Activated CD4-positive, alpha-beta T cell treated with anti-CD3 and anti-CD28 coated beads, Interleukin-2, amount 10 ng/mL, durations not matched to agents 24 days and 14 days (primary cell): Measurements from ENCODE around the gene SCYGR3. TPM values are rescaled to one million over a fixed set of nuclear protein-coding genes. Genes with fewer than 3 reads are reported as not detected.

Experiments
- DNase-seq: peaks from one replicate; pipeline ENCODE4 v3.0.0; 2022
- H3K27ac Mint-ChIP-seq: one replicate; pipeline ENCODE4 v1.8.0; 2022; ENCODE audit warnings: mild to moderate bottlenecking, mixed read lengths
- H3K27me3 Mint-ChIP-seq: one replicate; pipeline ENCODE4 v1.8.0; 2022; ENCODE audit warnings: mixed read lengths
- H3K36me3 Mint-ChIP-seq: one replicate; pipeline ENCODE4 v1.8.0; 2022; ENCODE audit warnings: low read depth, mild to moderate bottlenecking, mixed read lengths
- H3K4me1 Mint-ChIP-seq: one replicate; pipeline ENCODE4 v1.8.0; 2021; ENCODE audit warnings: mixed read lengths
- H3K4me3 Mint-ChIP-seq: one replicate; pipeline ENCODE4 v1.8.0; 2022; ENCODE audit warnings: mild to moderate bottlenecking, moderate library complexity, mixed read lengths
- H3K9me3 Mint-ChIP-seq: one replicate; pipeline ENCODE4 v1.8.0; 2021; ENCODE audit warnings: mixed read lengths
- intact Hi-C: fragments of 100-400 bp; cut with micrococcal nuclease; formaldehyde crosslinking; loops from one replicate; pipeline ENCODE4 v1.15.1; 2023
- total RNA-seq: library from RNA; stranded (reverse); gene quantifications from 2 replicates; pipeline ENCODE4 v1.2.3, GENCODE V29; 2022

Gene SCYGR3
- total RNA-seq: not detected in 2 replicates

GRCh38 chr2:227614740-227615139 is at the start of gene SCYGR3:
Gene SCYGR3, minus strand, starts transcription at chr2:227614840. Its CDS starts 0 bp downstream, at chr2:227614840.
- no peak within 1 kb of the TSS for H3K4me3 Mint-ChIP-seq
- intact Hi-C loops: no loop called here
- peaks cover 2% of the 10 kb centered on the region for H3K4me1 Mint-ChIP-seq
- no peak within 1 kb of the TSS for H3K27ac Mint-ChIP-seq
- no peak for DNase-seq
- H3K9me3 Mint-ChIP-seq: no peaks in the 10 kb centered on the region
- peaks cover 17% of the 10 kb centered on the region for H3K27me3 Mint-ChIP-seq
- H3K36me3 Mint-ChIP-seq: no peaks in the 10 kb centered on the region

- H3K27ac Mint-ChIP-seq: no peak overlapping the region
- no peak for DNase-seq
- H3K4me3 Mint-ChIP-seq: no peak overlapping the region
- no peaks in the 10 kb centered on the region for H3K4me1 Mint-ChIP-seq
- intact Hi-C loops: no loop called here
- H3K27me3 Mint-ChIP-seq: no peaks in the 10 kb centered on the region
- H3K9me3 Mint-ChIP-seq: no peaks in the 10 kb centered on the region
- H3K36me3 Mint-ChIP-seq: no peaks in the 10 kb centered on the region
Measured at GRCh38 chr2:227661827-227662226, 47.2 kb upstream of the SCYGR3 start.

- Mint-ChIP-seq H3K27ac (no peak overlapping the region), H3K36me3 (no peaks in the 10 kb centered on the region), H3K27me3 (no peaks in the 10 kb centered on the region), H3K9me3 (no peaks in the 10 kb centered on the region), H3K4me1 (no peaks in the 10 kb centered on the region), H3K4me3 (no peak overlapping the region)
- intact Hi-C loops: no loop called here
- no peak for DNase-seq
Measured at GRCh38 chr2:227661025-227661649, 46.5 kb upstream of the SCYGR3 start.

- Mint-ChIP-seq H3K4me1 (peaks cover 3% of the 10 kb centered on the region), H3K27me3 (peaks cover 6% of the 10 kb centered on the region), H3K4me3 (no peak overlapping the region), H3K36me3 (no peaks in the 10 kb centered on the region), H3K27ac (no peak overlapping the region), H3K9me3 (no peaks in the 10 kb centered on the region)
- intact Hi-C loops: loop anchor here (10.0 kb wide), 1 partner anchor 253 kb away; no protein-coding TSS in a partner anchor
- DNase-seq: no peak
Measured at GRCh38 chr2:227657199-227657845, 42.7 kb upstream of the SCYGR3 start.

GRCh38 chr2:227655454-227655853 is 40.8 kb upstream of the SCYGR3 start:
- H3K4me1 Mint-ChIP-seq: peaks cover 3% of the 10 kb centered on the region
- intact Hi-C loops: loop anchor here (10.0 kb wide), 1 partner anchor 251 kb away; no protein-coding TSS in a partner anchor
- H3K9me3 Mint-ChIP-seq: no peaks in the 10 kb centered on the region
- H3K27me3 Mint-ChIP-seq: peaks cover 11% of the 10 kb centered on the region
- no peak overlapping the region for H3K4me3 Mint-ChIP-seq
- no peak for DNase-seq
- H3K36me3 Mint-ChIP-seq: no peaks in the 10 kb centered on the region
- no peak overlapping the region for H3K27ac Mint-ChIP-seq

- DNase-seq: no peak
- H3K27ac Mint-ChIP-seq: no peak overlapping the region
- H3K4me1 Mint-ChIP-seq: peaks cover 3% of the 10 kb centered on the region
- H3K9me3 Mint-ChIP-seq: no peaks in the 10 kb centered on the region
- peaks cover 14% of the 10 kb centered on the region for H3K27me3 Mint-ChIP-seq
- intact Hi-C loops: loop anchor here (10.0 kb wide), 1 partner anchor 250 kb away; no protein-coding TSS in a partner anchor
- H3K4me3 Mint-ChIP-seq: no peak overlapping the region
- no peaks in the 10 kb centered on the region for H3K36me3 Mint-ChIP-seq
Measured at GRCh38 chr2:227654426-227654825, 39.8 kb upstream of the SCYGR3 start.

GRCh38 chr2:227653419-227653818 is 38.8 kb upstream of the SCYGR3 start:
- Mint-ChIP-seq H3K36me3 (no peaks in the 10 kb centered on the region), H3K27me3 (peaks cover 18% of the 10 kb centered on the region)

GRCh38 chr2:227643990-227644551 is 29.4 kb upstream of the SCYGR3 start:
- no peak for DNase-seq
- Mint-ChIP-seq H3K4me3 (no peak overlapping the region), H3K9me3 (no peaks in the 10 kb centered on the region), H3K36me3 (no peaks in the 10 kb centered on the region), H3K27me3 (peaks cover 8% of the 10 kb centered on the region), H3K4me1 (no peaks in the 10 kb centered on the region), H3K27ac (no peak overlapping the region)
- intact Hi-C loops: no loop called here

More at GRCh38 chr2:227653419-227653818, 38.8 kb upstream of the SCYGR3 start:
- Mint-ChIP-seq H3K4me3 (no peak overlapping the region), H3K9me3 (no peaks in the 10 kb centered on the region), H3K4me1 (peaks cover 3% of the 10 kb centered on the region), H3K27ac (no peak overlapping the region)
- DNase-seq: no peak
- intact Hi-C loops: loop anchor here (10.0 kb wide), 1 partner anchor 249 kb away; no protein-coding TSS in a partner anchor

- Mint-ChIP-seq H3K4me3 (no peak overlapping the region), H3K36me3 (no peaks in the 10 kb centered on the region), H3K4me1 (no peaks in the 10 kb centered on the region), H3K9me3 (no peaks in the 10 kb centered on the region), H3K27me3 (peaks cover 8% of the 10 kb centered on the region), H3K27ac (no peak overlapping the region)
- intact Hi-C loops: no loop called here
- DNase-seq: no peak
Measured at GRCh38 chr2:227642656-227643055, 28.0 kb upstream of the SCYGR3 start.

- H3K27me3 Mint-ChIP-seq: peaks cover 25% of the 10 kb centered on the region
- no peaks in the 10 kb centered on the region for H3K9me3 Mint-ChIP-seq
- H3K27ac Mint-ChIP-seq: no peak overlapping the region
- intact Hi-C loops: no loop called here
- no peak overlapping the region for H3K4me3 Mint-ChIP-seq
- H3K4me1 Mint-ChIP-seq: no peaks in the 10 kb centered on the region
- H3K36me3 Mint-ChIP-seq: no peaks in the 10 kb centered on the region
- DNase-seq: no peak
Measured at GRCh38 chr2:227634201-227634600, 19.6 kb upstream of the SCYGR3 start.

- intact Hi-C loops: no loop called here
- no peak overlapping the region for H3K27ac Mint-ChIP-seq
- H3K9me3 Mint-ChIP-seq: no peaks in the 10 kb centered on the region
- H3K4me1 Mint-ChIP-seq: no peaks in the 10 kb centered on the region
- no peaks in the 10 kb centered on the region for H3K36me3 Mint-ChIP-seq
- DNase-seq: no peak
- H3K4me3 Mint-ChIP-seq: no peak overlapping the region
- H3K27me3 Mint-ChIP-seq: peaks cover 25% of the 10 kb centered on the region
Measured at GRCh38 chr2:227632827-227633226, 18.2 kb upstream of the SCYGR3 start.

- H3K4me1 Mint-ChIP-seq: no peaks in the 10 kb centered on the region
Measured at GRCh38 chr2:227630322-227630721, 15.7 kb upstream of the SCYGR3 start.

GRCh38 chr2:227629435-227629834 is 14.8 kb upstream of the SCYGR3 start:
- H3K27ac Mint-ChIP-seq: no peak overlapping the region
- H3K27me3 Mint-ChIP-seq: peaks cover 27% of the 10 kb centered on the region
- H3K4me1 Mint-ChIP-seq: no peaks in the 10 kb centered on the region
- intact Hi-C loops: no loop called here
- no peak overlapping the region for H3K4me3 Mint-ChIP-seq
- H3K9me3 Mint-ChIP-seq: no peaks in the 10 kb centered on the region
- no peak for DNase-seq
- H3K36me3 Mint-ChIP-seq: no peaks in the 10 kb centered on the region

More at GRCh38 chr2:227630322-227630721, 15.7 kb upstream of the SCYGR3 start:
- no peak for DNase-seq
- no peak overlapping the region for H3K27ac Mint-ChIP-seq
- no peak overlapping the region for H3K4me3 Mint-ChIP-seq
- no peaks in the 10 kb centered on the region for H3K9me3 Mint-ChIP-seq
- H3K36me3 Mint-ChIP-seq: no peaks in the 10 kb centered on the region
- intact Hi-C loops: no loop called here
- peaks cover 28% of the 10 kb centered on the region for H3K27me3 Mint-ChIP-seq

GRCh38 chr2:227627769-227628168 is 13.1 kb upstream of the SCYGR3 start:
- Mint-ChIP-seq H3K4me1 (no peaks in the 10 kb centered on the region), H3K27ac (no peak overlapping the region), H3K4me3 (no peak overlapping the region), H3K27me3 (peaks cover 27% of the 10 kb centered on the region), H3K36me3 (no peaks in the 10 kb centered on the region), H3K9me3 (no peaks in the 10 kb centered on the region)
- intact Hi-C loops: no loop called here
- no peak for DNase-seq
